HepG2 (cell line): ENCODE data around the gene MAOB. TPM values are rescaled to one million over a fixed set of nuclear protein-coding genes. Genes with fewer than 3 reads are reported as not detected.

Source experiments
- DR1 ChIP-seq: sonication (generic); formaldehyde crosslinking; IDR thresholded peaks from 2 replicates; pipeline ENCODE4 v1.8.0; 2021; ENCODE audit warnings: mild to moderate bottlenecking, missing genetic modification reagents, inconsistent platforms
- KAT8 ChIP-seq: IDR thresholded peaks from 2 replicates; pipeline ENCODE4 v1.6.1; 2016; ENCODE audit warnings: missing genetic modification reagents, missing compliant biosample characterization
- KDM4B ChIP-seq: sonication (generic); formaldehyde crosslinking; IDR thresholded peaks from 2 replicates; pipeline ENCODE4 v1.4.0; 2020; ENCODE audit warnings: missing genetic modification reagents
- NFKBIZ ChIP-seq: IDR thresholded peaks from 2 replicates; pipeline ENCODE4 v1.6.1; 2018; ENCODE audit warnings: missing genetic modification reagents, missing compliant biosample characterization
- PHF21A ChIP-seq: sonication (generic); formaldehyde crosslinking; IDR thresholded peaks from 2 replicates; pipeline ENCODE4 v1.5.0; 2020; ENCODE audit warnings: mild to moderate bottlenecking, missing genetic modification reagents
- POLR2A ChIP-seq, 2 experiments: IDR thresholded peaks; 2 replicates each; pipeline ENCODE4 v1.6.1; 2011; ENCODE audit warnings: low read depth in 2 of 2, low read length in 2 of 2, mild to moderate bottlenecking in 1 of 2, moderate library complexity in 1 of 2; ENCODE audit not compliant: insufficient read depth in 1 of 2
- SMARCC2 ChIP-seq: fragments of 450-650 bp; IDR thresholded peaks from 2 replicates; pipeline ENCODE4 v1.6.1; 2017; ENCODE audit warnings: antibody characterized with exemption, mild to moderate bottlenecking
- TBX3 ChIP-seq: fragments of 450-650 bp; IDR thresholded peaks from 2 replicates; pipeline ENCODE4 v1.6.1; 2017; ENCODE audit warnings: antibody characterized with exemption, mild to moderate bottlenecking, inconsistent platforms, borderline replicate concordance
- ZBTB20 ChIP-seq: sonication (generic); formaldehyde crosslinking; IDR thresholded peaks from 2 replicates; pipeline ENCODE4 v1.8.1; 2023; ENCODE audit warnings: missing genetic modification reagents, low read depth, mild to moderate bottlenecking, borderline replicate concordance
- ZBTB3 ChIP-seq: sonication (generic); formaldehyde crosslinking; IDR thresholded peaks from 2 replicates; pipeline ENCODE4 v1.4.0; 2020; ENCODE audit warnings: low read depth, mild to moderate bottlenecking, moderate library complexity, missing genetic modification reagents, borderline replicate concordance
- ZNF567 ChIP-seq: sonication (generic); formaldehyde crosslinking; IDR thresholded peaks from 2 replicates; pipeline ENCODE4 v1.8.1; 2023; ENCODE audit warnings: mild to moderate bottlenecking, missing genetic modification reagents, borderline replicate concordance
- ZNF766 ChIP-seq: sonication (generic); formaldehyde crosslinking; IDR thresholded peaks from 2 replicates; pipeline ENCODE4 v1.5.0; 2020; ENCODE audit warnings: missing genetic modification reagents, borderline replicate concordance
- ZNF772 ChIP-seq: sonication (generic); formaldehyde crosslinking; IDR thresholded peaks from 2 replicates; pipeline ENCODE4 v1.5.0; 2020; ENCODE audit warnings: mild to moderate bottlenecking, missing genetic modification reagents
- ZSCAN25 ChIP-seq: sonication (generic); formaldehyde crosslinking; IDR thresholded peaks from 2 replicates; pipeline ENCODE4 v1.8.0; 2022; ENCODE audit warnings: mild to moderate bottlenecking, missing genetic modification reagents
- polyA plus RNA-seq, 8 experiments: library from polyadenylated mRNA; depleted of rRNA in 3 of 8; stranded (reverse) in 7 of 8; unstranded in 1 of 8; fragments of >200 nt; fragmentation: Illumina TruSeq in 4 of 8; extraction: Trizol in 4 of 8; gene quantifications; 2 replicates each; pipeline versions ENCODE4 v1.2.1 to v1.2.3, GENCODE V29; 2011 to 2016; ENCODE audit warnings: low read depth in 4 of 8, missing spikeins in 1 of 8, mixed read lengths in 1 of 8; ENCODE audit not compliant: insufficient read depth in 1 of 8
- total RNA-seq, 5 experiments: library from RNA; depleted of rRNA; stranded (reverse); fragments of >200 nt; fragmentation: Illumina TruSeq; extraction: Trizol; gene quantifications; 2 replicates each; pipeline ENCODE4 v1.2.3, GENCODE V29; 2016; ENCODE audit warnings: low read depth in 1 of 5
- TF ChIP-seq, protein P1 (sequence below): sonication (generic); formaldehyde crosslinking; conservative IDR thresholded peaks from 2 replicates; pipeline ENCODE4 v1.4.0; 2020; ENCODE audit warnings: missing genetic modification reagents
- TF ChIP-seq, protein P2 (sequence below): sonication (generic); formaldehyde crosslinking; IDR thresholded peaks from 2 replicates; pipeline ENCODE4 v1.4.0; 2020; ENCODE audit warnings: missing genetic modification reagents
- TF ChIP-seq, protein P3 (sequence below): conservative IDR thresholded peaks from 2 replicates; pipeline ENCODE4 v1.6.1; 2018; ENCODE audit warnings: missing genetic modification reagents
- TF ChIP-seq, protein P4 (sequence below): sonication (generic); formaldehyde crosslinking; IDR thresholded peaks from 2 replicates; pipeline ENCODE4 v1.4.0; 2020; ENCODE audit warnings: low read depth, mild to moderate bottlenecking, missing genetic modification reagents
- TF ChIP-seq, protein P5 (sequence below): sonication (generic); formaldehyde crosslinking; IDR thresholded peaks from 2 replicates; pipeline ENCODE4 v1.4.0; 2020; ENCODE audit warnings: missing genetic modification reagents
- TF ChIP-seq, protein P6 (sequence below): sonication (generic); formaldehyde crosslinking; IDR thresholded peaks from 2 replicates; pipeline ENCODE4 v1.4.0; 2020; ENCODE audit warnings: missing genetic modification reagents, borderline replicate concordance

Gene MAOB
- total and polyA plus RNA-seq, 2 of the 13 experiments (the other 11 are each of a cell fraction or from before 2014, with no cell fraction given), result 11.0 to 19.0 TPM

DNA sequence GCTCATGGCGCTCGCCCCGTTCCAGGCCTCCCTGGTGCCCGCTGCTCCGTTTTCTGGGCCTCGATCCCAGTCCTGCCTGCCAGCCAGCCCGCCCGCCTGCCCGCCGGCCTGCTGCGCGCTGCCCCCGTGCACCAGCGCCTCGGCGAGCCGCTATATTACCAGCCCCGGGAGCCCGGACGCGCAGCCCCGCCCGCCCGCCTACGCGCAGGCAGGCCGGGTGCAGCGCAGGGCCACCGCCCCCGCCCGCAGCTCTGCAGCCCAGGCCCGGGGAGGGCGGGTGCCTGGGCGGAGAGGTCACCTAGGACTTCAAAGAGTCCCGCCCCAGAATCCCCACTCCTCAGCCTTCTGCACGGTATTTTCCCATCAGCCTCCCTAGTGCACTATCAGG lies at the start of gene MAOB (continued):
- TF ChIP-seq, protein P1, sequence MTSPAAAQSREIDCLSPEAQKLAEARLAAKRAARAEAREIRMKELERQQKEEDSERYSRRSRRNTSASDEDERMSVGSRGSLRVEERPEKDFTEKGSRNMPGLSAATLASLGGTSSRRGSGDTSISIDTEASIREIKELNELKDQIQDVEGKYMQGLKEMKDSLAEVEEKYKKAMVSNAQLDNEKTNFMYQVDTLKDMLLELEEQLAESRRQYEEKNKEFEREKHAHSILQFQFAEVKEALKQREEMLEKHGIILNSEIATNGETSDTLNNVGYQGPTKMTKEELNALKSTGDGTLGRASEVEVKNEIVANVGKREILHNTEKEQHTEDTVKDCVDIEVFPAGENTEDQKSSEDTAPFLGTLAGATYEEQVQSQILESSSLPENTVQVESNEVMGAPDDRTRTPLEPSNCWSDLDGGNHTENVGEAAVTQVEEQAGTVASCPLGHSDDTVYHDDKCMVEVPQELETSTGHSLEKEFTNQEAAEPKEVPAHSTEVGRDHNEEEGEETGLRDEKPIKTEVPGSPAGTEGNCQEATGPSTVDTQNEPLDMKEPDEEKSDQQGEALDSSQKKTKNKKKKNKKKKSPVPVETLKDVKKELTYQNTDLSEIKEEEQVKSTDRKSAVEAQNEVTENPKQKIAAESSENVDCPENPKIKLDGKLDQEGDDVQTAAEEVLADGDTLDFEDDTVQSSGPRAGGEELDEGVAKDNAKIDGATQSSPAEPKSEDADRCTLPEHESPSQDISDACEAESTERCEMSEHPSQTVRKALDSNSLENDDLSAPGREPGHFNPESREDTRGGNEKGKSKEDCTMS (CRISPR knock-in tag), result no peak
- TF ChIP-seq, protein P2, sequence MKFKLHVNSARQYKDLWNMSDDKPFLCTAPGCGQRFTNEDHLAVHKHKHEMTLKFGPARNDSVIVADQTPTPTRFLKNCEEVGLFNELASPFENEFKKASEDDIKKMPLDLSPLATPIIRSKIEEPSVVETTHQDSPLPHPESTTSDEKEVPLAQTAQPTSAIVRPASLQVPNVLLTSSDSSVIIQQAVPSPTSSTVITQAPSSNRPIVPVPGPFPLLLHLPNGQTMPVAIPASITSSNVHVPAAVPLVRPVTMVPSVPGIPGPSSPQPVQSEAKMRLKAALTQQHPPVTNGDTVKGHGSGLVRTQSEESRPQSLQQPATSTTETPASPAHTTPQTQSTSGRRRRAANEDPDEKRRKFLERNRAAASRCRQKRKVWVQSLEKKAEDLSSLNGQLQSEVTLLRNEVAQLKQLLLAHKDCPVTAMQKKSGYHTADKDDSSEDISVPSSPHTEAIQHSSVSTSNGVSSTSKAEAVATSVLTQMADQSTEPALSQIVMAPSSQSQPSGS, result no peak
- no peak for TF ChIP-seq ZNF766 (CRISPR knock-in tag)
- TF ChIP-seq, protein P3, sequence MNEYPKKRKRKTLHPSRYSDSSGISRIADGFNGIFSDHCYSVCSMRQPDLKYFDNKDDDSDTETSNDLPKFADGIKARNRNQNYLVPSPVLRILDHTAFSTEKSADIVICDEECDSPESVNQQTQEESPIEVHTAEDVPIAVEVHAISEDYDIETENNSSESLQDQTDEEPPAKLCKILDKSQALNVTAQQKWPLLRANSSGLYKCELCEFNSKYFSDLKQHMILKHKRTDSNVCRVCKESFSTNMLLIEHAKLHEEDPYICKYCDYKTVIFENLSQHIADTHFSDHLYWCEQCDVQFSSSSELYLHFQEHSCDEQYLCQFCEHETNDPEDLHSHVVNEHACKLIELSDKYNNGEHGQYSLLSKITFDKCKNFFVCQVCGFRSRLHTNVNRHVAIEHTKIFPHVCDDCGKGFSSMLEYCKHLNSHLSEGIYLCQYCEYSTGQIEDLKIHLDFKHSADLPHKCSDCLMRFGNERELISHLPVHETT (CRISPR knock-in tag), result no peak
- TF ChIP-seq, protein P4, sequence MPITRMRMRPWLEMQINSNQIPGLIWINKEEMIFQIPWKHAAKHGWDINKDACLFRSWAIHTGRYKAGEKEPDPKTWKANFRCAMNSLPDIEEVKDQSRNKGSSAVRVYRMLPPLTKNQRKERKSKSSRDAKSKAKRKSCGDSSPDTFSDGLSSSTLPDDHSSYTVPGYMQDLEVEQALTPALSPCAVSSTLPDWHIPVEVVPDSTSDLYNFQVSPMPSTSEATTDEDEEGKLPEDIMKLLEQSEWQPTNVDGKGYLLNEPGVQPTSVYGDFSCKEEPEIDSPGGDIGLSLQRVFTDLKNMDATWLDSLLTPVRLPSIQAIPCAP, result no peak
- TF ChIP-seq DR1 (CRISPR knock-in tag), result no peak
- TF ChIP-seq ZNF772 (CRISPR knock-in tag), result no peak
- TF ChIP-seq, protein P5, sequence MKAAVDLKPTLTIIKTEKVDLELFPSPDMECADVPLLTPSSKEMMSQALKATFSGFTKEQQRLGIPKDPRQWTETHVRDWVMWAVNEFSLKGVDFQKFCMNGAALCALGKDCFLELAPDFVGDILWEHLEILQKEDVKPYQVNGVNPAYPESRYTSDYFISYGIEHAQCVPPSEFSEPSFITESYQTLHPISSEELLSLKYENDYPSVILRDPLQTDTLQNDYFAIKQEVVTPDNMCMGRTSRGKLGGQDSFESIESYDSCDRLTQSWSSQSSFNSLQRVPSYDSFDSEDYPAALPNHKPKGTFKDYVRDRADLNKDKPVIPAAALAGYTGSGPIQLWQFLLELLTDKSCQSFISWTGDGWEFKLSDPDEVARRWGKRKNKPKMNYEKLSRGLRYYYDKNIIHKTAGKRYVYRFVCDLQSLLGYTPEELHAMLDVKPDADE (CRISPR knock-in tag), result no peak
- no peak for TF ChIP-seq ZBTB20 (CRISPR knock-in tag)
- TF ChIP-seq ZNF567 (CRISPR knock-in tag), result no peak
- TF ChIP-seq SMARCC2, result no peak
- TF ChIP-seq ZSCAN25 (CRISPR knock-in tag), result no peak
- no peak for TF ChIP-seq KDM4B (CRISPR knock-in tag)
- TF ChIP-seq NFKBIZ (CRISPR knock-in tag), result no peak
- no peak for TF ChIP-seq KAT8 (CRISPR knock-in tag)
- peak; percentile 3; the same call in 1 of the 2 replicates for TF ChIP-seq PHF21A (CRISPR knock-in tag)
- no peak for TF ChIP-seq TBX3
- peak in 1 of 2 experiments; percentile 45; a peak in 1 of 4 replicates for TF ChIP-seq POLR2A (IDR thresholded peaks at IDR 0.05; ENCODE audit: insufficient read depth in 1 of 2, low read depth in 2 of 2, low read length in 2 of 2)
- TF ChIP-seq, protein P6, sequence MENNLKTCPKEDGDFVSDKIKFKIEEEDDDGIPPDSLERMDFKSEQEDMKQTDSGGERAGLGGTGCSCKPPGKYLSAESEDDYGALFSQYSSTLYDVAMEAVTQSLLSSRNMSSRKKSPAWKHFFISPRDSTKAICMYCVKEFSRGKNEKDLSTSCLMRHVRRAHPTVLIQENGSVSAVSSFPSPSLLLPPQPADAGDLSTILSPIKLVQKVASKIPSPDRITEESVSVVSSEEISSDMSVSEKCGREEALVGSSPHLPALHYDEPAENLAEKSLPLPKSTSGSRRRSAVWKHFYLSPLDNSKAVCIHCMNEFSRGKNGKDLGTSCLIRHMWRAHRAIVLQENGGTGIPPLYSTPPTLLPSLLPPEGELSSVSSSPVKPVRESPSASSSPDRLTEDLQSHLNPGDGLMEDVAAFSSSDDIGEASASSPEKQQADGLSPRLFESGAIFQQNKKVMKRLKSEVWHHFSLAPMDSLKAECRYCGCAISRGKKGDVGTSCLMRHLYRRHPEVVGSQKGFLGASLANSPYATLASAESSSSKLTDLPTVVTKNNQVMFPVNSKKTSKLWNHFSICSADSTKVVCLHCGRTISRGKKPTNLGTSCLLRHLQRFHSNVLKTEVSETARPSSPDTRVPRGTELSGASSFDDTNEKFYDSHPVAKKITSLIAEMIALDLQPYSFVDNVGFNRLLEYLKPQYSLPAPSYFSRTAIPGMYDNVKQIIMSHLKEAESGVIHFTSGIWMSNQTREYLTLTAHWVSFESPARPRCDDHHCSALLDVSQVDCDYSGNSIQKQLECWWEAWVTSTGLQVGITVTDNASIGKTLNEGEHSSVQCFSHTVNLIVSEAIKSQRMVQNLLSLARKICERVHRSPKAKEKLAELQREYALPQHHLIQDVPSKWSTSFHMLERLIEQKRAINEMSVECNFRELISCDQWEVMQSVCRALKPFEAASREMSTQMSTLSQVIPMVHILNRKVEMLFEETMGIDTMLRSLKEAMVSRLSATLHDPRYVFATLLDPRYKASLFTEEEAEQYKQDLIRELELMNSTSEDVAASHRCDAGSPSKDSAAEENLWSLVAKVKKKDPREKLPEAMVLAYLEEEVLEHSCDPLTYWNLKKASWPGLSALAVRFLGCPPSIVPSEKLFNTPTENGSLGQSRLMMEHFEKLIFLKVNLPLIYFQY (CRISPR knock-in tag), result no peak
- no peak for TF ChIP-seq ZBTB3 (CRISPR knock-in tag)
